Measurements from ENCODE around the gene KIFAP3.
"Not testable (repeated sequence)": the region's sequence is repeated elsewhere in the genome, so short reads cannot be mapped to it uniquely, and the experiment has no call there.

Gene KIFAP3

DNA sequence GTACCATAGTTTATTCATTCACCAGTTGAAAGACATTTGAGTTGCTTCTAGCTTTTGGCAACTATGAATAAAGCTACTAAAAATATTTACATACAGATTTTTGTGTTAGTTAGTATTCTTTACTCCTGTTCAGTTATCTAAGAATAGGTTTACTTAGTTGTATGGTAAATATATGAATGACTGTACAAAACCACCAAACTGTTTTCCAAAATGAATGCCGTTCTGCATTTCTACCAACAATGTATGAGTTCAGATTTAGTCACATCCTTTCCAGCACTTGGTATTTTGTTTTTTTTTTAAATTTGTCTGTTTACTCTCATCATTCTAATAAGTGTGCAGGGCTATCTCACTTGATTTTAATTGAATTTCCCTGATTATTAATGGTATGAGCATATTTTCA lies 3.4 kb upstream of the KIFAP3 start:
- Histone ChIP-seq H3K4me3 (replicated peaks; ENCODE audit: low read depth, low read length) (no peak overlapping the region), H3K36me3 (ENCODE audit: control insufficient read depth, insufficient read depth, low read length) (no peaks in the 10 kb centered on the region), H3K27me3 (replicated peaks; ENCODE audit: control insufficient read depth, insufficient read depth, low read length) (no peaks in the 10 kb centered on the region)
- no peak for DNase-seq (ENCODE audit: extremely low read depth, insufficient read length)
- TF ChIP-seq, protein P1, sequence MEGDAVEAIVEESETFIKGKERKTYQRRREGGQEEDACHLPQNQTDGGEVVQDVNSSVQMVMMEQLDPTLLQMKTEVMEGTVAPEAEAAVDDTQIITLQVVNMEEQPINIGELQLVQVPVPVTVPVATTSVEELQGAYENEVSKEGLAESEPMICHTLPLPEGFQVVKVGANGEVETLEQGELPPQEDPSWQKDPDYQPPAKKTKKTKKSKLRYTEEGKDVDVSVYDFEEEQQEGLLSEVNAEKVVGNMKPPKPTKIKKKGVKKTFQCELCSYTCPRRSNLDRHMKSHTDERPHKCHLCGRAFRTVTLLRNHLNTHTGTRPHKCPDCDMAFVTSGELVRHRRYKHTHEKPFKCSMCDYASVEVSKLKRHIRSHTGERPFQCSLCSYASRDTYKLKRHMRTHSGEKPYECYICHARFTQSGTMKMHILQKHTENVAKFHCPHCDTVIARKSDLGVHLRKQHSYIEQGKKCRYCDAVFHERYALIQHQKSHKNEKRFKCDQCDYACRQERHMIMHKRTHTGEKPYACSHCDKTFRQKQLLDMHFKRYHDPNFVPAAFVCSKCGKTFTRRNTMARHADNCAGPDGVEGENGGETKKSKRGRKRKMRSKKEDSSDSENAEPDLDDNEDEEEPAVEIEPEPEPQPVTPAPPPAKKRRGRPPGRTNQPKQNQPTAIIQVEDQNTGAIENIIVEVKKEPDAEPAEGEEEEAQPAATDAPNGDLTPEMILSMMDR (IDR thresholded peaks at IDR 0.05; ENCODE audit: insufficient read depth, low read length, poor library complexity, severe bottlenecking) = no peak

DNA sequence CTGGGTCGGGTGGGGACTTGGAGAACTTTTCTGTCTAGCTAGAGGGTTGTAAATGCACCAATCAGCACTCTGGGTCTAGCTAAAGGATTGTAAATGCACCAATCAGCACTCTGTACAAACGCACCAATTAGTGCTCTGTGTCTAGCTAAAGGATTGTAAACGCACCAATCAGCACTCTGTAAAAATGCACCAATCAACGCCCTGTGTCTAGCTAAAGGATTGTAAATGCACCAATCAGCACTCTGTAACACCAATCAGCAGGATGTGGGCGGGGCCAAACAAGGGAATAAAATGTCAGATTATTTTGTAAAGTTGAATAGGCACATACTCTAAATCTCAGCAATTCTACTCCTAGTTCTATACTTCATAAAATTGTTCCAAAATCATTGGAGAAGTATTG lies 2.5 kb upstream of the KIFAP3 start:
- H3K27me3 ChIP-seq (replicated peaks; ENCODE audit: control insufficient read depth, insufficient read depth, low read length); H3K4me3 ChIP-seq (replicated peaks; ENCODE audit: low read depth, low read length); DNase-seq (ENCODE audit: extremely low read depth, insufficient read length); H3K36me3 ChIP-seq (ENCODE audit: control insufficient read depth, insufficient read depth, low read length): not testable (repeated sequence)

GRCh38 chr1:170076199-170076598 lies 1.7 kb upstream of the KIFAP3 start:
- Histone ChIP-seq H3K4me3 (replicated peaks; ENCODE audit: low read depth, low read length) (no peak overlapping the region), H3K27me3 (replicated peaks; ENCODE audit: control insufficient read depth, insufficient read depth, low read length) (no peaks in the 10 kb centered on the region), H3K36me3 (ENCODE audit: control insufficient read depth, insufficient read depth, low read length) (no peaks in the 10 kb centered on the region)
- no peak for DNase-seq (ENCODE audit: extremely low read depth, insufficient read length)
- TF ChIP-seq, protein P1 (IDR thresholded peaks at IDR 0.05; ENCODE audit: insufficient read depth, low read length, poor library complexity, severe bottlenecking) = no peak

DNA sequence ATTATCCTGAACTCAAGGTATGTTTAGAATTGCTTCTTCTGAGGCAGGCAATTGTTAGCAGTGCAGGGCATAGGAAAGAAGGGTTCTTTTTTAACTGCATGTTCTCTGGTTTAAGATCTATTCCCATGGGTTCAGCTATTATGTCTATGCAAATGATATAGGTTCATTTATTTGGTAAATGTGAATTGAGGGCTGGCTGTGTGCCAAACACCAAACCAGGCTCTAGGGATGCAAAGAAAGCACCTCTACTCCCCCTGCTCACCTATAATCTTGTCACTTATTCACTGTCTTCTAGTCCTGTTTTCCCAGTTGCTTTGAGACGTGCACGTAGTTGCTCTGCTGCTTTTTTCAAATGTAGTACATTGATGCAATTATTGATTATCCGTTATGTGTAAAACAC lies 691 bp upstream of the KIFAP3 start:
- peak overlapping the region; percentile 56 for H3K4me3 ChIP-seq (replicated peaks; ENCODE audit: low read depth, low read length)
- TF ChIP-seq, protein P1 (IDR thresholded peaks at IDR 0.05; ENCODE audit: insufficient read depth, low read length, poor library complexity, severe bottlenecking) = no peak
- no peak for DNase-seq (ENCODE audit: extremely low read depth, insufficient read length)
- H3K27me3 ChIP-seq (replicated peaks; ENCODE audit: control insufficient read depth, insufficient read depth, low read length) = no peaks in the 10 kb centered on the region
- H3K36me3 ChIP-seq (ENCODE audit: control insufficient read depth, insufficient read depth, low read length) = no peaks in the 10 kb centered on the region

GRCh38 chr1:170073893-170074249 lies 624 bp downstream of the KIFAP3 start:
- Histone ChIP-seq H3K27me3 (replicated peaks; ENCODE audit: control insufficient read depth, insufficient read depth, low read length) (no peaks in the 10 kb centered on the region), H3K36me3 (ENCODE audit: control insufficient read depth, insufficient read depth, low read length) (no peaks in the 10 kb centered on the region), H3K4me3 (replicated peaks; ENCODE audit: low read depth, low read length) (peak overlapping the region; percentile 79)
- TF ChIP-seq, protein P1 (IDR thresholded peaks at IDR 0.05; ENCODE audit: insufficient read depth, low read length, poor library complexity, severe bottlenecking) = no peak
- no peak for DNase-seq (ENCODE audit: extremely low read depth, insufficient read length)

DNA sequence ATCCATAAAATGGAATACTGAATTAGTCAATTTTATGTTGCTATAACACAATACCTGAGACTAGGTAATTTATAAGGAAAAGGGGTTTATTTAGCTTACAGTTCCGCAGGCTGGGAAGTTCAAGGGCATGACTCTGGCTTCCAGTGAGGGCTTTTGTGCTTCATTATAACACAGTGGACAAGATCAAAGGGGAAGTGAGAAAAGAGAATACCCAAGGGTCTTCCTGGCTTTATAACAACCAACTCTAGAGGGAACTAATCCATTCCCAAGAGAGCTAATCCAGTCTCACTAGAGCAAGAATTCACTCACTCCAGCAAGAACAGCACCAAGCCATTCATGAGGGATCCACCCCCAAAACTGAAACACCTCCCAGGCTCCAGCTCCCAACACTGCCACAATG lies 3.1 kb downstream of the KIFAP3 start:
- no peak overlapping the region for H3K4me3 ChIP-seq (replicated peaks; ENCODE audit: low read depth, low read length)
- H3K27me3 ChIP-seq (replicated peaks; ENCODE audit: control insufficient read depth, insufficient read depth, low read length) = no peaks in the 10 kb centered on the region
- TF ChIP-seq, protein P1 (IDR thresholded peaks at IDR 0.05; ENCODE audit: insufficient read depth, low read length, poor library complexity, severe bottlenecking) = no peak
- no peak for DNase-seq (ENCODE audit: extremely low read depth, insufficient read length)
- no peaks in the 10 kb centered on the region for H3K36me3 ChIP-seq (ENCODE audit: control insufficient read depth, insufficient read depth, low read length)

All from GM06990 (cell line).